ENCODE results near the gene PHC2. TPM values are rescaled to one million over a fixed set of nuclear protein-coding genes. Genes with fewer than 3 reads are reported as not detected.

The PHC2 gene
- total and polyA plus RNA-seq, 2 of the 13 experiments (the other 11 are each of a cell fraction or from before 2014, with no cell fraction given): 52.5 to 84.9 TPM

- Histone ChIP-seq H3K9ac (ENCODE audit: insufficient read depth, low read depth, low read length) (no peak overlapping the region), H3K4me3 (replicated peaks in 1 of 3; ENCODE audit: insufficient read depth in 1 of 3, low read depth in 2 of 3, low read length in 3 of 3) (no peak overlapping the region), H3K4me2 (ENCODE audit: low read depth, low read length) (no peak overlapping the region), H4K20me1 (ENCODE audit: insufficient read depth, low read length) (no peaks in the 10 kb centered on the region), H3K9me3 (ENCODE audit: low read length) (no peaks in the 10 kb centered on the region), H3K36me3 (replicated peaks in 1 of 2; ENCODE audit: control insufficient read depth in 1 of 2, insufficient read depth in 2 of 2, low read length in 2 of 2) (no peaks in the 10 kb centered on the region), H3K27me3 (ENCODE audit: control insufficient read depth in 1 of 2, insufficient read depth in 2 of 2, low read length in 2 of 2) (peaks cover 0 to 3% of the 10 kb centered on the region in 2 experiments; a peak in 3 of 5 replicates), H3K79me2 (ENCODE audit: insufficient read depth, low read length) (no peaks in the 10 kb centered on the region), H3K4me1 (ENCODE audit: insufficient read depth, low read length) (peaks cover 5% of the 10 kb centered on the region; the same call in 1 of the 2 replicates), H2AFZ (ENCODE audit: low read length) (no peak overlapping the region), H3K27ac (ENCODE audit: extremely low read length, insufficient read depth, low read length) (no peak overlapping the region)
- FAIRE-seq (no peak), ATAC-seq (no peak), DNase-seq (ENCODE audit: low spot score) (no peak)
- intact Hi-C loops (cut with micrococcal nuclease; ENCODE audit: unreplicated experiment): no loop called here
- ChIA-PET CTCF (ENCODE audit: low intra/inter-chr PET ratio, low total read pairs) (no interaction called here), POLR2A (no interaction called here)
- no peak for TF ChIP-seq JUNB (CRISPR knock-in tag; IDR thresholded peaks at IDR 0.05; ENCODE audit: borderline replicate concordance)
- no peak for TF ChIP-seq BRF2 (CRISPR knock-in tag; IDR thresholded peaks at IDR 0.05)
- no peak for TF ChIP-seq SNAPC2 (CRISPR knock-in tag; IDR thresholded peaks at IDR 0.05)
- TF ChIP-seq SP2 (CRISPR knock-in tag; IDR thresholded peaks at IDR 0.05): no peak
- no TSS peak for BruUV-seq (replicated peaks)
- 16% methylated on average over 5 of the region's 5 CpGs for WGBS (ENCODE audit: low lambda C conversion rate)
- in situ Hi-C loops (cut with HindIII; ENCODE audit: extremely low pct_ligation_motif_present, low pct_unique_long_range_greater_than_20kb): no loop called here
Measured at GRCh38 chr1:33394770-33395169, 36.1 kb downstream of the PHC2 start.

GRCh38 chr1:33393991-33394390 lies 36.9 kb downstream of the PHC2 start:
- no TSS peak for BruUV-seq (replicated peaks)
- no peak for ATAC-seq
- in situ Hi-C loops (cut with HindIII; ENCODE audit: extremely low pct_ligation_motif_present, low pct_unique_long_range_greater_than_20kb) (no loop called here), intact Hi-C loops (cut with micrococcal nuclease; ENCODE audit: unreplicated experiment) (no loop called here)
- FAIRE-seq: no peak
- peaks cover 0 to 3% of the 10 kb centered on the region in 2 experiments; a peak in 3 of 5 replicates for H3K27me3 ChIP-seq (ENCODE audit: control insufficient read depth in 1 of 2, insufficient read depth in 2 of 2, low read length in 2 of 2)
- POLR2A ChIA-PET: no interaction called here
- H3K4me3 ChIP-seq (replicated peaks in 1 of 3; ENCODE audit: insufficient read depth in 1 of 3, low read depth in 2 of 3, low read length in 3 of 3): no peak overlapping the region
- peaks cover 5% of the 10 kb centered on the region; the same call in 1 of the 2 replicates for H3K4me1 ChIP-seq (ENCODE audit: insufficient read depth, low read length)
- DNase-seq (ENCODE audit: low spot score): no peak
- CTCF ChIA-PET (ENCODE audit: low intra/inter-chr PET ratio, low total read pairs): no interaction called here
- H3K36me3 ChIP-seq (replicated peaks in 1 of 2; ENCODE audit: control insufficient read depth in 1 of 2, insufficient read depth in 2 of 2, low read length in 2 of 2): no peaks in the 10 kb centered on the region
- H2AFZ ChIP-seq (ENCODE audit: low read length): no peak overlapping the region
- no peaks in the 10 kb centered on the region for H4K20me1 ChIP-seq (ENCODE audit: insufficient read depth, low read length)
- no peak overlapping the region for H3K9ac ChIP-seq (ENCODE audit: insufficient read depth, low read depth, low read length)
- H3K27ac ChIP-seq (ENCODE audit: extremely low read length, insufficient read depth, low read length): no peak overlapping the region
- H3K9me3 ChIP-seq (ENCODE audit: low read length): no peaks in the 10 kb centered on the region
- H3K4me2 ChIP-seq (ENCODE audit: low read depth, low read length): no peak overlapping the region
- no peaks in the 10 kb centered on the region for H3K79me2 ChIP-seq (ENCODE audit: insufficient read depth, low read length)
- TF ChIP-seq SRF (IDR thresholded peaks at IDR 0.05; ENCODE audit: low read depth, low read length): no peak
- no peak for TF ChIP-seq ZNF766 (CRISPR knock-in tag; IDR thresholded peaks at IDR 0.05; ENCODE audit: borderline replicate concordance)
- no peak for TF ChIP-seq ZIK1 (CRISPR knock-in tag; IDR thresholded peaks at IDR 0.05; ENCODE audit: borderline replicate concordance, low read depth)
- TF ChIP-seq HOXA5 (CRISPR knock-in tag; IDR thresholded peaks at IDR 0.05): no peak
- no peak for TF ChIP-seq IKZF1 (IDR thresholded peaks at IDR 0.05)
- no peak for TF ChIP-seq ZNF891 (CRISPR knock-in tag; IDR thresholded peaks at IDR 0.05)
- TF ChIP-seq CBX5 (CRISPR knock-in tag; IDR thresholded peaks at IDR 0.05; ENCODE audit: borderline replicate concordance): no peak
- TF ChIP-seq AKAP8 (CRISPR knock-in tag; IDR thresholded peaks at IDR 0.05): no peak
- no peak for TF ChIP-seq NCOA1 (CRISPR knock-in tag; IDR thresholded peaks at IDR 0.05)
- TF ChIP-seq TBP (CRISPR knock-in tag; IDR thresholded peaks at IDR 0.05): no peak
- TF ChIP-seq PHF5A (CRISPR knock-in tag; IDR thresholded peaks at IDR 0.05; ENCODE audit: low read depth, unreplicated experiment): no peak
- no peak for TF ChIP-seq TRAFD1 (CRISPR knock-in tag; IDR thresholded peaks at IDR 0.05; ENCODE audit: borderline replicate concordance)

All from HepG2 (cell line).